HepG2 (cell line): Measurements from ENCODE around the gene XRCC2. TPM values are rescaled to one million over a fixed set of nuclear protein-coding genes. Genes with fewer than 3 reads are reported as not detected.

Source experiments
- AGO1 ChIP-seq: fragments of 200-400 bp; formaldehyde crosslinking; IDR thresholded peaks from 2 replicates; pipeline ENCODE4 v1.6.1; 2017; ENCODE audit warnings: mild to moderate bottlenecking, low read depth, low read length, moderate library complexity; ENCODE audit not compliant: poor library complexity, severe bottlenecking
- ERF ChIP-seq: IDR thresholded peaks from 2 replicates; pipeline ENCODE4 v1.6.1; 2018; ENCODE audit warnings: missing biosample characterization, missing genetic modification reagents
- EZH2 ChIP-seq: conservative IDR thresholded peaks from 2 replicates; pipeline ENCODE4 v1.6.1; 2012; ENCODE audit warnings: mild to moderate bottlenecking, low read depth, low read length, moderate library complexity
- JARID2 ChIP-seq: sonication (generic); formaldehyde crosslinking; IDR thresholded peaks from 2 replicates; pipeline ENCODE4 v1.8.1; 2023; ENCODE audit warnings: missing genetic modification reagents, inconsistent platforms; ENCODE audit not compliant: insufficient replicate concordance
- KDM2A ChIP-seq: sonication (generic); formaldehyde crosslinking; IDR thresholded peaks from 2 replicates; pipeline ENCODE4 v1.4.0; 2020; ENCODE audit warnings: low read depth, missing genetic modification reagents, borderline replicate concordance
- MED13 ChIP-seq: sonication (generic); formaldehyde crosslinking; IDR thresholded peaks from 2 replicates; pipeline ENCODE4 v1.5.0; 2020; ENCODE audit warnings: missing genetic modification reagents
- MEF2D ChIP-seq: sonication (generic); formaldehyde crosslinking; IDR thresholded peaks from 2 replicates; pipeline ENCODE4 v1.5.1; 2020; ENCODE audit warnings: mild to moderate bottlenecking, missing genetic modification reagents
- NRL ChIP-seq: sonication (generic); formaldehyde crosslinking; IDR thresholded peaks from 2 replicates; pipeline ENCODE4 v1.5.0; 2020; ENCODE audit warnings: missing genetic modification reagents, mild to moderate bottlenecking, moderate library complexity, borderline replicate concordance
- PCBP2 ChIP-seq: fragments of 200-400 bp; formaldehyde crosslinking; optimal IDR thresholded peaks from 2 replicates; pipeline ENCODE3; 2018; ENCODE audit warnings: low read length, low read depth; ENCODE audit not compliant: poor library complexity, severe bottlenecking
- POLR2AphosphoS2 ChIP-seq: IDR thresholded peaks from 2 replicates; pipeline ENCODE4 v1.6.1; 2011; ENCODE audit warnings: low read depth, low read length, improper control_type of control experiment
- PRMT3 ChIP-seq: sonication (generic); formaldehyde crosslinking; IDR thresholded peaks from 2 replicates; pipeline ENCODE4 v1.8.1; 2022; ENCODE audit warnings: low read depth, mild to moderate bottlenecking, moderate library complexity, missing genetic modification reagents, borderline replicate concordance
- REXO4 ChIP-seq: sonication (generic); formaldehyde crosslinking; IDR thresholded peaks from 2 replicates; pipeline ENCODE4 v1.8.0; 2022; ENCODE audit warnings: missing genetic modification reagents, mild to moderate bottlenecking, borderline replicate concordance
- SNAI1 ChIP-seq: sonication (generic); formaldehyde crosslinking; IDR thresholded peaks from 2 replicates; pipeline ENCODE4 v1.5.0; 2020; ENCODE audit warnings: mild to moderate bottlenecking, missing genetic modification reagents, borderline replicate concordance
- SP4 ChIP-seq: sonication (generic); formaldehyde crosslinking; IDR thresholded peaks from 2 replicates; pipeline ENCODE4 v1.8.1; 2023; ENCODE audit warnings: mild to moderate bottlenecking, missing genetic modification reagents
- TBP ChIP-seq: sonication (generic); formaldehyde crosslinking; IDR thresholded peaks from 2 replicates; pipeline ENCODE4 v1.5.0; 2020; ENCODE audit warnings: missing genetic modification reagents
- TP53 ChIP-seq: sonication (generic); formaldehyde crosslinking; conservative IDR thresholded peaks from 2 replicates; pipeline ENCODE4 v1.4.0; 2020; ENCODE audit warnings: missing genetic modification reagents
- TSC22D2 ChIP-seq: sonication (generic); formaldehyde crosslinking; IDR thresholded peaks from 2 replicates; pipeline ENCODE4 v1.5.1; 2020; ENCODE audit warnings: missing genetic modification reagents, mild to moderate bottlenecking, borderline replicate concordance
- ZMAT3 ChIP-seq: sonication (generic); formaldehyde crosslinking; conservative IDR thresholded peaks from 2 replicates; pipeline ENCODE4 v1.7.0; 2021; ENCODE audit warnings: missing genetic modification reagents
- ZNF496 ChIP-seq: sonication (generic); formaldehyde crosslinking; IDR thresholded peaks from 2 replicates; pipeline ENCODE4 v1.8.1; 2023; ENCODE audit warnings: mild to moderate bottlenecking, moderate library complexity, missing genetic modification reagents; ENCODE audit not compliant: insufficient replicate concordance
- polyA plus RNA-seq, 8 experiments: library from polyadenylated mRNA; depleted of rRNA in 3 of 8; stranded (reverse) in 7 of 8; unstranded in 1 of 8; fragments of >200 nt; fragmentation: Illumina TruSeq in 4 of 8; extraction: Trizol in 4 of 8; gene quantifications; 2 replicates each; pipeline versions ENCODE4 v1.2.1 to v1.2.3, GENCODE V29; 2011 to 2016; ENCODE audit warnings: low read depth in 4 of 8, missing spikeins in 1 of 8, mixed read lengths in 1 of 8; ENCODE audit not compliant: insufficient read depth in 1 of 8
- total RNA-seq, 5 experiments: library from RNA; depleted of rRNA; stranded (reverse); fragments of >200 nt; fragmentation: Illumina TruSeq; extraction: Trizol; gene quantifications; 2 replicates each; pipeline ENCODE4 v1.2.3, GENCODE V29; 2016; ENCODE audit warnings: low read depth in 1 of 5
- TF ChIP-seq, protein P1 (sequence below): sonication (generic); formaldehyde crosslinking; IDR thresholded peaks from 2 replicates; pipeline ENCODE4 v1.4.0; 2020; ENCODE audit warnings: low read depth, missing genetic modification reagents
- TF ChIP-seq, protein P2 (sequence below): sonication (generic); formaldehyde crosslinking; IDR thresholded peaks from 2 replicates; pipeline ENCODE4 v1.4.0; 2020; ENCODE audit warnings: missing genetic modification reagents, low read depth, mild to moderate bottlenecking, borderline replicate concordance
- TF ChIP-seq, protein P3 (sequence below): sonication (generic); formaldehyde crosslinking; IDR thresholded peaks from 2 replicates; pipeline ENCODE4 v1.8.1; 2023; ENCODE audit warnings: mild to moderate bottlenecking, moderate library complexity, missing genetic modification reagents

Gene XRCC2
- total and polyA plus RNA-seq, 2 of the 13 experiments (the other 11 are each of a cell fraction or from before 2014, with no cell fraction given) = 3.8 to 14.5 TPM

DNA sequence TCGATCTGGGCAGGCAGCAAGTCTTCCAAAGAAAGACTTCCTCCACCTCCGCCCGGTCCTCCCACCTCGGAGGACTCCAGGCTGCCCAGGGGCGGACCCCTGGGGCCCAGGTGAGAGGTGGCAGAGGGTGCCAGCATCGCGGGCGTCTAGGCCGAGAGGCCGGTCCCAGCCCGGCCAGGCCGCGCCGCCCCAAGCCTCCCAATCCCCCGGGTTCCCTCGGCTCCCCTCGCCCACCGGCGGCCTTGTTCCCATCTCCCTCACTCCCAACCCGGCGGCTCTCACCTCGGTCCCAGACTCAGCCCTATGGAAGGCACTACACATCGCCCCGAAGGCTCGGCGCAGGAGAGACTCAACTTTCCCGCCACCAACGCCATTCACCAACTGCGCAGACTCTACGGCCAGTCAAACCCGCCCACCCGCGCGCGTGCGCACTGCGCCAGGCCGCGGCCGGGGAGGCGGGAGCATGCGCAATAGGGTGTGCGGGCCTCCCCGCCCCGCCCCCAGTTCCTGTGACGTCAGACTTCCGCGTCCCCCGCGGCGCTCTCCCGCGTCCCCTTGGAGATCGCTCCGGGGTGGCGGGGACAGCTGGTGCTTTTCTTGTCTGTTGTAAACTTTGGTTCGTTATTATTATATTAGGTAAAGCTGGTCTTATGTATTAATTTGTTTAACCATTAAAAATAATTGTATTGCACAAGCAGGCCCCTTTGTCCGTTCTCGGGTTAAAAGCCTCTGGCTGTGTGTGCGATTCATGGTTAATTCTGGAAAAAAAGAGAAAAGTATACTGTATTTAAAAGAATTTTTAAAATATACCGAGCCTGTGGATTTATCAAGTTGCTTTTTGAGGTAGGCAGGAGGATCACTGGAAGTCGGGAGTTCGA, at the start of gene XRCC2 (continued):
- TF ChIP-seq, protein P1, sequence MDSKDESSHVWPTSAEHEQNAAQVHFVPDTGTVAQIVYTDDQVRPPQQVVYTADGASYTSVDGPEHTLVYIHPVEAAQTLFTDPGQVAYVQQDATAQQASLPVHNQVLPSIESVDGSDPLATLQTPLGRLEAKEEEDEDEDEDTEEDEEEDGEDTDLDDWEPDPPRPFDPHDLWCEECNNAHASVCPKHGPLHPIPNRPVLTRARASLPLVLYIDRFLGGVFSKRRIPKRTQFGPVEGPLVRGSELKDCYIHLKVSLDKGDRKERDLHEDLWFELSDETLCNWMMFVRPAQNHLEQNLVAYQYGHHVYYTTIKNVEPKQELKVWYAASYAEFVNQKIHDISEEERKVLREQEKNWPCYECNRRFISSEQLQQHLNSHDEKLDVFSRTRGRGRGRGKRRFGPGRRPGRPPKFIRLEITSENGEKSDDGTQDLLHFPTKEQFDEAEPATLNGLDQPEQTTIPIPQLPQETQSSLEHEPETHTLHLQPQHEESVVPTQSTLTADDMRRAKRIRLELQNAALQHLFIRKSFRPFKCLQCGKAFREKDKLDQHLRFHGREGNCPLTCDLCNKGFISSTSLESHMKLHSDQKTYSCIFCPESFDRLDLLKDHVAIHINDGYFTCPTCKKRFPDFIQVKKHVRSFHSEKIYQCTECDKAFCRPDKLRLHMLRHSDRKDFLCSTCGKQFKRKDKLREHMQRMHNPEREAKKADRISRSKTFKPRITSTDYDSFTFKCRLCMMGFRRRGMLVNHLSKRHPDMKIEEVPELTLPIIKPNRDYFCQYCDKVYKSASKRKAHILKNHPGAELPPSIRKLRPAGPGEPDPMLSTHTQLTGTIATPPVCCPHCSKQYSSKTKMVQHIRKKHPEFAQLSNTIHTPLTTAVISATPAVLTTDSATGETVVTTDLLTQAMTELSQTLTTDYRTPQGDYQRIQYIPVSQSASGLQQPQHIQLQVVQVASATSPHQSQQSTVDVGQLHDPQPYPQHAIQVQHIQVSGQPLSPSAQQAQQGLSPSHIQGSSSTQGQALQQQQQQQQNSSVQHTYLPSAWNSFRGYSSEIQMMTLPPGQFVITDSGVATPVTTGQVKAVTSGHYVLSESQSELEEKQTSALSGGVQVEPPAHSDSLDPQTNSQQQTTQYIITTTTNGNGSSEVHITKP = no peak
- TF ChIP-seq SNAI1 (CRISPR knock-in tag) (peak; percentile 67; the same call in 1 of the 2 replicates), TSC22D2 (peak; percentile 72; the same call in 1 of the 2 replicates), ERF (CRISPR knock-in tag) (peak; percentile 83), ZNF496 (CRISPR knock-in tag) (no peak), NRL (CRISPR knock-in tag) (no peak; the same call in 1 of the 2 replicates), SP4 (CRISPR knock-in tag) (peak; percentile 84), POLR2AphosphoS2 (no peak), JARID2 (CRISPR knock-in tag) (no peak), MED13 (CRISPR knock-in tag) (peak; percentile 47; the same call in 1 of the 2 replicates), TBP (no peak), PCBP2 (no peak), AGO1 (no peak), TP53 (CRISPR knock-in tag) (no peak), EZH2 (no peak), KDM2A (peak; percentile 82), PRMT3 (CRISPR knock-in tag) (no peak), MEF2D (CRISPR knock-in tag) (no peak; the same call in 1 of the 2 replicates), REXO4 (CRISPR knock-in tag) (no peak), ZMAT3 (0 out of 2 replicates have a peak, but pooled peaks have one; percentile 31)
- TF ChIP-seq, protein P2, sequence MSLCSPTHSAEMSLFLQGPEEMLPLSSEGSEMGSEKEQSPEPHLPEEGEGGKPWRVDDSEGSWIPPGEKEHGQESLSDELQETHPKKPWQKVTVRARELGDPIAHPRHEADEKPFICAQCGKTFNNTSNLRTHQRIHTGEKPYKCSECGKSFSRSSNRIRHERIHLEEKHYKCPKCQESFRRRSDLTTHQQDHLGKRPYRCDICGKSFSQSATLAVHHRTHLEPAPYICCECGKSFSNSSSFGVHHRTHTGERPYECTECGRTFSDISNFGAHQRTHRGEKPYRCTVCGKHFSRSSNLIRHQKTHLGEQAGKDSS = 0 out of 2 replicates have a peak, but pooled peaks have one; percentile 32
- TF ChIP-seq, protein P3, sequence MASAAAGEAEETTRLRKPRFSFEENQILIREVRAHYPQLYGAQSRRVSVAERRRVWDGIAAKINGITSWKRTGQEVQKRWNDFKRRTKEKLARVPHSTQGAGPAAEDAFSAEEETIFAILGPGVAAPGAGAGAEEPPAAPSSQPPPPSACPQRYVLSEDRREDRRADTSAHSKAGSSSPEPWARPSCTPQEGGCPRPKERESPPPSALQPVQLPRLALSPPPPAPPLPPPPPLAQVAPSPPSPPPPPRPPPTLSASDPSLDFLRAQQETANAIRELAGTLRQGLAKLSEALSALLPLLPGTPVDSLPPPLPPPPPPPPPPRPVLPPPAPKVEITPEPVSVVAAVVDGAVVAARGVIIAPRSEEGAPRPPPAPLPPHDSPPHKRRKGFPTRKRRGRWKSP = peak; percentile 43; the same call in 1 of the 2 replicates
